ENCODE results near the gene LIN9.
A peak's percentile ranks its signal among the peaks of the same experiment; 100 is the strongest.
"Not testable (repeated sequence)": the region's sequence is repeated elsewhere in the genome, so short reads cannot be mapped to it uniquely, and the experiment has no call there.

The LIN9 gene

DNA sequence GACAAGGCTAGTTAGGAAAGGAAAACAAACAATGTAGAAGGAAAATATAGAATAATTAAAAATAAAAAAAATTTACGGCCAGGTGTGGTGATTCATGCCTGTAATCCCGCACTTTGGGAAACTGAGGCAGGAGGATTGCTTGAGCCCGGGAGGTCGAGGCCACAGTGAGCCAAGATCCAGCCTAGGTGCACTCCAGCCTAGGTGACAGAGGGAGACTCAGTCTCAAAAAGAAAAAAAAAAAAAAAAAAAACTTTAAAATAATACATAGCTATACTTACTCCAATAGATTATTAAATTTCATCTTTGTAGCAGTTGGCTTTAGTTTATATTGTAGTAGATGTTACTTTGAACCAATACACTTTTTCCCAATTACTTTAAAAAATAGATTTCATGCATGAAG lies 32.0 kb downstream of the LIN9 start:
- Histone ChIP-seq H3K9me3 (ENCODE audit: insufficient read depth, low read depth, low read length) (no peaks in the 10 kb centered on the region), H3K79me2 (ENCODE audit: control insufficient read depth, insufficient read depth, low read length, poor library complexity) (peaks cover 2% of the 10 kb centered on the region), H2BK120ac (ENCODE audit: insufficient read depth, low read length, poor library complexity) (no peak overlapping the region), H3K14ac (ENCODE audit: low read length) (no peak overlapping the region), H3K36me3 (ENCODE audit: control insufficient read depth in 1 of 2, insufficient read depth in 2 of 2, low read length in 2 of 2) (peaks cover 0 to 6% of the 10 kb centered on the region in 2 experiments), H2AK5ac (ENCODE audit: low read length) (no peak overlapping the region), H4K12ac (ENCODE audit: low read depth, low read length) (no peak overlapping the region), H3K4ac (ENCODE audit: low read depth, low read length) (no peak overlapping the region), H3K9ac (ENCODE audit: low read length) (no peak overlapping the region), H3K27ac (ENCODE audit: low read depth, low read length) (no peak overlapping the region), H3K79me1 (ENCODE audit: low read length) (peaks cover 16% of the 10 kb centered on the region), H3K23ac (ENCODE audit: low read length) (no peak overlapping the region), H2BK12ac (ENCODE audit: low read length) (no peak overlapping the region), H3K27me3 (ENCODE audit: insufficient read depth, low read length) (no peaks in the 10 kb centered on the region), H4K8ac (ENCODE audit: low read depth, low read length) (no peak overlapping the region), H3K4me2 (ENCODE audit: low read length) (no peak overlapping the region), H3K4me3 (ENCODE audit: low read depth, low read length) (no peak overlapping the region), H3K18ac (ENCODE audit: low read length) (no peak overlapping the region), H4K91ac (ENCODE audit: low read depth, low read length) (no peak overlapping the region), H3K4me1 (ENCODE audit: control insufficient read depth in 1 of 2, insufficient read depth in 2 of 2, low read length in 2 of 2) (peaks cover 8 to 10% of the 10 kb centered on the region in 2 experiments), H2AFZ (ENCODE audit: insufficient read depth, low read length, poor library complexity) (no peak overlapping the region), H2BK5ac (ENCODE audit: low read depth, low read length, poor library complexity) (no peak overlapping the region)
- DNase-seq, result no peak
- no CpG with 5 or more reads among the region's 4 CpGs for WGBS (ENCODE audit: extremely low coverage, insufficient coverage, insufficient read length)

DNA sequence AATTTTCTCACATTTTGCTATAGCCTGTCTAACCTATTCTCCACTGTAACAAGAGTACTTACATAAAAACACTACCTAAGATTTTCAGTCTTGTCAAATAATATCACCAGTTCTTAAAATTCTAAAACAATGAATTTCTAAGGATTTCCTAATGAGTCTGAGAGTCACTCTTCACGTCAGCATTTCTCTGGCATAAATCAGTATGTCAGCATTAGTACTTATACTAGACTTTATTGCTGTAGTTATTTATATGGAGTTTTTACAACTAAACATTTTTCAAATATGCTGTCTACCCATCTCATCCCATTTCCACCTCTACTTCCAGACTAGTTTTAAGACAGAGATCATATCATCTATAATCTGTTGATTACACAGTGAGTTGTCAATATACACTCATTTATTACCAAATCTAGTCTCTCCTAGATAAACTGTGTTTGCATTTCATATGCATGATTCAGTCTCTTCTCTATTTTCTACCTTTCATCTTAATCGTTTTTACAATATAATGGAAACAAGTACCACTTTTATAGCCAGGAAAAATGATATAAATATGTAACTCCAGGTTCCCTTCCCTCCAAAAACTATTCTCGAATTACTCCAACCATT lies 32.8 kb downstream of the LIN9 start:
- no peak overlapping the region for H3K23ac ChIP-seq (ENCODE audit: low read length)
- H3K79me2 ChIP-seq (ENCODE audit: control insufficient read depth, insufficient read depth, low read length, poor library complexity), result peaks cover 2% of the 10 kb centered on the region
- no peak overlapping the region for H2BK5ac ChIP-seq (ENCODE audit: low read depth, low read length, poor library complexity)
- no peak overlapping the region for H3K4me2 ChIP-seq (ENCODE audit: low read length)
- no peaks in the 10 kb centered on the region for H3K9me3 ChIP-seq (ENCODE audit: insufficient read depth, low read depth, low read length)
- no peak overlapping the region for H2BK12ac ChIP-seq (ENCODE audit: low read length)
- H4K12ac ChIP-seq (ENCODE audit: low read depth, low read length), result no peak overlapping the region
- no peak overlapping the region for H3K18ac ChIP-seq (ENCODE audit: low read length)
- no CpG with 5 or more reads among the region's 3 CpGs for WGBS (ENCODE audit: extremely low coverage, insufficient coverage, insufficient read length)
- no peak overlapping the region for H2AK5ac ChIP-seq (ENCODE audit: low read length)
- H3K4me1 ChIP-seq (ENCODE audit: control insufficient read depth in 1 of 2, insufficient read depth in 2 of 2, low read length in 2 of 2), result peaks cover 9 to 12% of the 10 kb centered on the region in 2 experiments
- DNase-seq, result no peak
- H4K91ac ChIP-seq (ENCODE audit: low read depth, low read length), result no peak overlapping the region
- peaks cover 17% of the 10 kb centered on the region for H3K79me1 ChIP-seq (ENCODE audit: low read length)
- H3K4ac ChIP-seq (ENCODE audit: low read depth, low read length), result no peak overlapping the region
- no peak overlapping the region for H3K9ac ChIP-seq (ENCODE audit: low read length)
- H3K4me3 ChIP-seq (ENCODE audit: low read depth, low read length), result no peak overlapping the region
- H3K14ac ChIP-seq (ENCODE audit: low read length), result no peak overlapping the region
- H4K8ac ChIP-seq (ENCODE audit: low read depth, low read length), result no peak overlapping the region
- no peak overlapping the region for H2AFZ ChIP-seq (ENCODE audit: insufficient read depth, low read length, poor library complexity)
- peaks cover 0 to 6% of the 10 kb centered on the region in 2 experiments for H3K36me3 ChIP-seq (ENCODE audit: control insufficient read depth in 1 of 2, insufficient read depth in 2 of 2, low read length in 2 of 2)
- no peaks in the 10 kb centered on the region for H3K27me3 ChIP-seq (ENCODE audit: insufficient read depth, low read length)
- no peak overlapping the region for H3K27ac ChIP-seq (ENCODE audit: low read depth, low read length)
- H2BK120ac ChIP-seq (ENCODE audit: insufficient read depth, low read length, poor library complexity), result no peak overlapping the region

DNA sequence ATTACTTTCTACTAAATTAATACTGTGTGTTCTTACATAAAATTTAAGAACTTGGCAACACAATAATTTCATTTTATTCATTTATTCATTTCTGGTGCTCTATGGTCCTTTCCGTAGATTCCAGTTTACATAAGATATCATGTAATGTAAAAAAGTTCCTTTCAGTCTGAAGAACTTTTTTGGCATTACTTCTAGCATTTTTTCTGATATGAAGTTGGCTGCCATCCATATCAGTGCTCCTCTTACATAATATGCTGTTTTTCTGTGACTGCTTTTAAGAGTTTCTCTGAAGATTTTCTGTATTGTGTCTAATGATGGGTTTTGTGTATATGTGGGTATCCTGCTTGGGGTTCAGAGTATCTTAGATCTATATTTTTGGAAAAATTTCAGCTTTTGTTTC lies 34.8 kb downstream of the LIN9 start:
- DNase-seq, result no peak
- no peak overlapping the region for H3K9ac ChIP-seq (ENCODE audit: low read length)
- H3K27me3 ChIP-seq (ENCODE audit: insufficient read depth, low read length), result no peaks in the 10 kb centered on the region
- peaks cover 11 to 12% of the 10 kb centered on the region in 2 experiments for H3K4me1 ChIP-seq (ENCODE audit: control insufficient read depth in 1 of 2, insufficient read depth in 2 of 2, low read length in 2 of 2)
- H3K36me3 ChIP-seq (ENCODE audit: control insufficient read depth in 1 of 2, insufficient read depth in 2 of 2, low read length in 2 of 2), result peaks cover 0 to 9% of the 10 kb centered on the region in 2 experiments
- peak overlapping the region; percentile 93 for H3K27ac ChIP-seq (ENCODE audit: low read depth, low read length)
- peak overlapping the region; percentile 70 for H3K14ac ChIP-seq (ENCODE audit: low read length)
- H3K23ac ChIP-seq (ENCODE audit: low read length), result no peak overlapping the region
- peak overlapping the region; percentile 73 for H4K91ac ChIP-seq (ENCODE audit: low read depth, low read length)
- no peak overlapping the region for H2AFZ ChIP-seq (ENCODE audit: insufficient read depth, low read length, poor library complexity)
- peak overlapping the region; percentile 92 for H2BK5ac ChIP-seq (ENCODE audit: low read depth, low read length, poor library complexity)
- H3K79me2 ChIP-seq (ENCODE audit: control insufficient read depth, insufficient read depth, low read length, poor library complexity), result peaks cover 2% of the 10 kb centered on the region
- no CpG with 5 or more reads among the region's 1 CpG for WGBS (ENCODE audit: extremely low coverage, insufficient coverage, insufficient read length)
- no peak overlapping the region for H3K4me2 ChIP-seq (ENCODE audit: low read length)
- H3K9me3 ChIP-seq (ENCODE audit: insufficient read depth, low read depth, low read length), result no peaks in the 10 kb centered on the region
- peak overlapping the region; percentile 97 for H2BK120ac ChIP-seq (ENCODE audit: insufficient read depth, low read length, poor library complexity)
- peak overlapping the region; percentile 89 for H2BK12ac ChIP-seq (ENCODE audit: low read length)
- H3K18ac ChIP-seq (ENCODE audit: low read length), result no peak overlapping the region
- no peak overlapping the region for H4K12ac ChIP-seq (ENCODE audit: low read depth, low read length)
- H3K79me1 ChIP-seq (ENCODE audit: low read length), result peaks cover 23% of the 10 kb centered on the region
- H3K4ac ChIP-seq (ENCODE audit: low read depth, low read length), result peak overlapping the region; percentile 55
- no peak overlapping the region for H4K8ac ChIP-seq (ENCODE audit: low read depth, low read length)
- H2AK5ac ChIP-seq (ENCODE audit: low read length), result no peak overlapping the region
- no peak overlapping the region for H3K4me3 ChIP-seq (ENCODE audit: low read depth, low read length)

DNA sequence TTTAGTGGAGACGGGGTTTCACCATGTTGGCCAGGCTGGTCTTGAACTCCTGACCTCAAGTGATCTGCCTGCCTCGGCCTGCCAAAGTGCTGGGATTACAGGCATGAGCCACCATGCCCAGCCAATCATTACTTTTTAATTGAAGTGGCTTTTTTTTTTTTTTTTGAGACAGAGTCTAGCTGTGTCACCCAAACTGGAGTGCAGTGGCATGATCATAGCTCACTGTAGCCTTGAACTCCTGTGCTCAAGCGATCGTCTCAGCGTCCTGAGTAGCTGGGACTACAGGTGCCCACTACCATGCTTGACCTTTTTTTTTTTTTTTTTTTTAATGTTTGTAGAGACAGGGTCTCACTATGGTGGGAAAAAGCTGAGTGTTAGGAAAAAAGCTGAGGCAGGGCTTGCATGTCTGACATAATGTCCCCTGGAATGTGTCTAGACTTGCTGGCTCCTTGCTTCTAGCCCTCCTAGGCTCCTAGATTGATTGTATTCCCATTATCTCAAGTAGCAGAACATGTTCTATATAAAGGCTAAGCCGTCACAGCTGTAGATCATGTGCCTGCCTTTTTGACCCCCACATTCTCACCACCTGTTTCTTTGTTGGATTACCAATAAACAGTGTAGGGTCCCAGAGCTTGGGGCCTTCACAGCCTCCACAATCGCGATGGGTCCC lies 36.6 kb downstream of the LIN9 start:
- H3K27me3 ChIP-seq (ENCODE audit: insufficient read depth, low read length); H3K36me3 ChIP-seq (ENCODE audit: control insufficient read depth in 1 of 2, insufficient read depth in 2 of 2, low read length in 2 of 2); H3K9ac ChIP-seq (ENCODE audit: low read length); H3K9me3 ChIP-seq (ENCODE audit: insufficient read depth, low read depth, low read length); DNase-seq; H3K79me2 ChIP-seq (ENCODE audit: control insufficient read depth, insufficient read depth, low read length, poor library complexity); H3K4me2 ChIP-seq (ENCODE audit: low read length); H3K4me3 ChIP-seq (ENCODE audit: low read depth, low read length); H3K23ac ChIP-seq (ENCODE audit: low read length); H4K12ac ChIP-seq (ENCODE audit: low read depth, low read length): not testable (repeated sequence)
- H4K91ac ChIP-seq (ENCODE audit: low read depth, low read length), result peak overlapping the region; percentile 97
- H2AK5ac ChIP-seq (ENCODE audit: low read length), result peak overlapping the region; percentile 100
- peaks cover 11 to 14% of the 10 kb centered on the region in 2 experiments for H3K4me1 ChIP-seq (ENCODE audit: control insufficient read depth in 1 of 2, insufficient read depth in 2 of 2, low read length in 2 of 2)
- H2AFZ ChIP-seq (ENCODE audit: insufficient read depth, low read length, poor library complexity), result peak overlapping the region; percentile 48
- H4K8ac ChIP-seq (ENCODE audit: low read depth, low read length), result peak overlapping the region; percentile 85
- peak overlapping the region; percentile 90 for H3K18ac ChIP-seq (ENCODE audit: low read length)
- peak overlapping the region; percentile 98 for H2BK120ac ChIP-seq (ENCODE audit: insufficient read depth, low read length, poor library complexity)
- H2BK5ac ChIP-seq (ENCODE audit: low read depth, low read length, poor library complexity), result peak overlapping the region; percentile 91
- WGBS (ENCODE audit: extremely low coverage, insufficient coverage, insufficient read length), result no CpG with 5 or more reads among the region's 8 CpGs
- peak overlapping the region; percentile 93 for H3K27ac ChIP-seq (ENCODE audit: low read depth, low read length)
- peak overlapping the region; percentile 91 for H3K14ac ChIP-seq (ENCODE audit: low read length)
- H3K4ac ChIP-seq (ENCODE audit: low read depth, low read length), result peak overlapping the region; percentile 94
- peaks cover 23% of the 10 kb centered on the region for H3K79me1 ChIP-seq (ENCODE audit: low read length)
- peak overlapping the region; percentile 97 for H2BK12ac ChIP-seq (ENCODE audit: low read length)

All from trophoblast cell (in vitro differentiated cells and primary cell).